Osteoblast (primary cell): ENCODE data around the gene CCDC88B. TPM values are rescaled to one million over a fixed set of nuclear protein-coding genes. Genes with fewer than 3 reads are reported as not detected.

Source experiments
- DNase-seq: peaks from one replicate; pipeline ENCODE4 v3.0.0; 2011; ENCODE audit warnings: low spot score, mixed read lengths; ENCODE audit not compliant: insufficient read length; ENCODE audit errors: missing footprints
- H2AFZ ChIP-seq: 2 replicates; pipeline ENCODE4 v1.6.0; 2011; ENCODE audit warnings: mild to moderate bottlenecking, low read length
- H3K27ac ChIP-seq: 2 replicates; pipeline ENCODE4 v1.5.1; 2011; ENCODE audit warnings: mild to moderate bottlenecking, low read depth, low read length, moderate library complexity
- H3K27me3 ChIP-seq: 2 replicates; pipeline ENCODE4 v1.6.0; 2012; ENCODE audit warnings: mild to moderate bottlenecking, control low read depth, inconsistent platforms, low read length, moderate library complexity; ENCODE audit not compliant: insufficient read depth
- H3K36me3 ChIP-seq: 2 replicates; pipeline ENCODE4 v1.5.1; 2011; ENCODE audit warnings: mild to moderate bottlenecking, low read length, control low read depth, moderate library complexity; ENCODE audit not compliant: insufficient read depth
- H3K4me1 ChIP-seq: 2 replicates; pipeline ENCODE4 v1.5.1; 2011; ENCODE audit warnings: mild to moderate bottlenecking, low read length, control low read depth, moderate library complexity; ENCODE audit not compliant: insufficient read depth
- H3K4me2 ChIP-seq: 2 replicates; pipeline ENCODE4 v1.6.0; 2011; ENCODE audit warnings: mild to moderate bottlenecking, low read length; ENCODE audit not compliant: insufficient read depth
- H3K4me3 ChIP-seq: fragments of 200-600 bp; sonication (generic); 3 replicates; pipeline ENCODE4 v1.5.1; 2012; ENCODE audit warnings: mild to moderate bottlenecking, low read length, inconsistent platforms; ENCODE audit not compliant: insufficient read depth
- H3K79me2 ChIP-seq: 2 replicates; pipeline ENCODE4 v1.6.0; 2012; ENCODE audit warnings: mild to moderate bottlenecking, low read length, control low read depth, inconsistent platforms; ENCODE audit not compliant: insufficient read depth
- H3K9me3 ChIP-seq: 2 replicates; pipeline ENCODE4 v1.5.1; 2011; ENCODE audit warnings: low read depth, low read length, control low read depth
- H4K20me1 ChIP-seq: 2 replicates; pipeline ENCODE4 v1.6.0; 2012; ENCODE audit warnings: mild to moderate bottlenecking, low read length, control low read depth; ENCODE audit not compliant: insufficient read depth
- CTCF ChIP-seq: IDR thresholded peaks from 2 replicates; pipeline ENCODE4 v1.5.1; 2011; ENCODE audit warnings: mild to moderate bottlenecking, low read depth, low read length, moderate library complexity; ENCODE audit errors: extremely low read depth
- total RNA-seq: library from RNA; depleted of rRNA; stranded (reverse); fragments of >200 nt; gene quantifications from 2 replicates; pipeline ENCODE4 v1.2.3, GENCODE V29; 2012

Gene CCDC88B
- 0.29 and 1.4 TPM in 2 replicates for total RNA-seq

GRCh38 chr11:64339754-64340408 is at the start of gene CCDC88B:
Gene CCDC88B (plus strand): TSS chr11:64340204. CDS start chr11:64340267, 63 bp downstream.
- H4K20me1 ChIP-seq = no peaks in the 10 kb centered on the region

DNA sequence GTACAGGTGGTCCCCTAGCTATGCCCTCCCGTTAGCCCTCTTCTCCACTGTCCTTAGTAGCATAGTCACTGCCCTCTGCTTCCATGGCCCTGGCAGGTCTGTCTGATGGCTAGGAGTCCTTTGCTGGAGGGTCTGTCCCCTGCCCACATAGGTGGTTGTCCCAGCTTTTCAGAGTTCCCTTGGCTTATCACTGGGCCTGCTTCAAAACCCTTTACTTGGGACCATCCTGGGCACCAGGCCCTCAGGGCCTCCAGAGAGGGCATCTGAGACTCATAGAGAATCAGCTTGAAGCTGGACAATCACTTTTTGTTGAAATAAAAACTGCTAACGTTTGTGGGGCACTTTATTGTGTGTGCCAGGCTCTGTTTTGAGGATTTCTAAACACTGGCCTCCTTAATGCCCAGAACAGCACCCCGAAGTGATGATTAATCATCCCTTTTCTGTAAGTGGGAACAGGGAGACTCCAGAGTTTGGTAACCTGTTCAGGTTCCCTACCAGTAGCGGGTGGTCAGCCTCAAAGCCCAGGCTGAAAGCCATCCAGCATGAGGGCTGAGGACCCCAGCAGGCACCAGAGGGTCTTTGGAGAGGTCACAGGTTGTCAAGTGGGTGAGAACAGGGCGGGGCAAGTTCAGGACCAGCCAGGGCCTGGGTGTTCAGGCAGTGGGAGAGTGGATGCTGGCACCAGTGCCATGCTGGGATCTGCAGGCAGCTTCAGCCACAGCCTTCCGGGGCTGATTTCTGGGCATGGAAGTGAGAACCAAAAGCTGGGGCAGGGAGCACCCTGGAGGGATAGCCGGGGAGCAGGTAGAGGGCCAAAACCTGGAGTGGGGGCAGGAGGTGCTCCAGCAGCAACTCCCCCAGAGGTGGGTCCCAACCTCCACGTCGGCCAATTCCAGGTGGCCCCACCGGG is 49.4 kb upstream of the CCDC88B start:
- Histone ChIP-seq H4K20me1 (peaks cover 2% of the 10 kb centered on the region), H2AFZ (no peak overlapping the region), H3K4me1 (peaks cover 7% of the 10 kb centered on the region), H3K27me3 (peaks cover 56% of the 10 kb centered on the region), H3K4me2 (no peak overlapping the region), H3K9me3 (no peaks in the 10 kb centered on the region), H3K79me2 (peaks cover 6% of the 10 kb centered on the region), H3K36me3 (no peaks in the 10 kb centered on the region), H3K4me3 (no peak overlapping the region), H3K27ac (no peak overlapping the region)
- no peak for TF ChIP-seq CTCF
- DNase-seq = peak; percentile 81

More at GRCh38 chr11:64339754-64340408, at the start of gene CCDC88B:
- DNase-seq = peak; percentile 58
- H3K4me2 ChIP-seq = no peak within 1 kb of the TSS
- TF ChIP-seq CTCF = no peak
- H3K36me3 ChIP-seq = no peaks in the 10 kb centered on the region
- no peaks in the 10 kb centered on the region for H3K79me2 ChIP-seq
- H3K27me3 ChIP-seq = no peaks in the 10 kb centered on the region
- H3K27ac ChIP-seq = no peak within 1 kb of the TSS
- no peak within 1 kb of the TSS for H2AFZ ChIP-seq
- peaks cover 11% of the 10 kb centered on the region for H3K4me1 ChIP-seq
- H3K9me3 ChIP-seq = no peaks in the 10 kb centered on the region
- no peak within 1 kb of the TSS for H3K4me3 ChIP-seq

DNA sequence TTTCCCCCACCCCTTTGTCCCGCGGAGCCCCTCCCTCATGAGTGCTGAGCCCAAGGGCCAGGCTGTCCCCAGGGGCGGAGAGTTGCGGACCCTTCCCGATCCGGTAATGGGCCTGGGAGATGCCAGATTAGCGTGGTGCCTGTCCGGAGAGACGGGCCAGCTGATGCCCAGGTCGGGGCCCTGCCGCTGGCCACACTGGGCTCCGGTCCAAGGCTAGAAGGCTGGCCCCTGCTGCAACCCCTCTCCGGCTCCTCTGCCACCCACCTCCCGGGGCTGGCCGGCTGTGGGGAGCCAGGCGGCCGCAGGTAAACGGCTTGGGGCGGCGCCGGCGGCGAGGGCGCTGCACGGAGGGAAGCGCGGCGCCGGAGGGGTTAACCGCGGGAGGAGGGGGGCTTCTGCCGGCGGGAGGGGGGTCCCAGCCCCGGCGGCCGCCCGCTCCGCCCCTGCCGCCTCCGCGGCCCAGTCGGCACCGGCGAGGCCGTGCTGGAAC is 48.7 kb upstream of the CCDC88B start, which contains the start of gene KCNK4:
TSS of gene KCNK4 (plus strand) at position 41 of the 490 bp plus-strand sequence. CDS start 1,717 bp downstream, outside the sequence.
- Histone ChIP-seq H3K4me3 (peak within 1 kb of the TSS; percentile 47), H2AFZ (no peak within 1 kb of the TSS), H3K27me3 (peaks cover 63% of the 10 kb centered on the region), H4K20me1 (peaks cover 2% of the 10 kb centered on the region), H3K79me2 (peaks cover 2% of the 10 kb centered on the region), H3K4me2 (no peak within 1 kb of the TSS), H3K9me3 (no peaks in the 10 kb centered on the region), H3K36me3 (no peaks in the 10 kb centered on the region), H3K4me1 (peaks cover 2% of the 10 kb centered on the region), H3K27ac (no peak within 1 kb of the TSS)
- no peak for TF ChIP-seq CTCF
- DNase-seq = peak; percentile 64
